ENCODE results near the gene NAT8L. TPM values are rescaled to one million over a fixed set of nuclear protein-coding genes. Genes with fewer than 3 reads are reported as not detected.

Gene NAT8L
- total RNA-seq, 4 donors from 2014 or later, result 0.27 to 1.2 TPM; not detected in 2

DNA sequence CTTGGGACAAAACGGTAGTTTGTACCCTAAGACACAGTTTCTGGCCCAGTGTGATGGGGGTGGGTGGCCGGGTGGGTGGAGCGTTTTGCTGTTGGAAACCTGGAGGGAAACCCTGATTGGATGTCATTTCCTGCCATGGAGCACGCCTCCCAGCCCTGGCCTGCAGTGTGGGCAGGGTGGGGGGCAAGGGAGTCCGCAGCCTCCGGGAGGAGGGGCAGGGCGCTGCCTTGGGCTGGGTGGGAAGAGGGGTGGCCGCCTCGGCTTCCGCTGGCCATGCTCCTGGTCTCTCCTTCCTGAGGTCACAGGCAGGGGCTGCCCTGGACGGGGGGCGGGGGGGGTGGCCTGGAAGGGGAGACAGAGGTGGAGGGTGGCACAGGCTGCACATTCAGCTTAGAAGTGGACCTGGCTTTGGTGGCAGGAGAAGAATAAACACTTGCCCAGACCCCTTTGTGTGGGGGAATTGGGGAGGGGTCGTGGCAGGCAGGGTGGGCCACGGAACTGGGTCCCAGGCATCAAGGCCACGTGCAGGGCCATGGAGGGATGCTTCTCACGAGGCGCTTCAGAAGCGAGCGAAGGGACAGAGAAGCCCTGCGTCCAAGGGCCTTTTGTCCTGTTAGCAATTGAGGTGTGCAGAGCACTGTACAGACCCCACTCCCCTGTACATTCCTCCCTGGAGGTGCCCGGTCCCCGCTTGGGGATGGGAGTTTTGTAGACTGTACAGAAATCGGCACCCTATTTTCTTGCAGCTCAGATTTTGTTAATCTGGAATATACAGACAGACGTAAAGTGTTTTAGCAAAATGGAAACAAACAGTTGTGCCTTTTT is 6.2 kb downstream of the NAT8L start:
- TF ChIP-seq POLR2A (IDR thresholded peaks at IDR 0.05), result no peak
- TF ChIP-seq, protein P1, sequence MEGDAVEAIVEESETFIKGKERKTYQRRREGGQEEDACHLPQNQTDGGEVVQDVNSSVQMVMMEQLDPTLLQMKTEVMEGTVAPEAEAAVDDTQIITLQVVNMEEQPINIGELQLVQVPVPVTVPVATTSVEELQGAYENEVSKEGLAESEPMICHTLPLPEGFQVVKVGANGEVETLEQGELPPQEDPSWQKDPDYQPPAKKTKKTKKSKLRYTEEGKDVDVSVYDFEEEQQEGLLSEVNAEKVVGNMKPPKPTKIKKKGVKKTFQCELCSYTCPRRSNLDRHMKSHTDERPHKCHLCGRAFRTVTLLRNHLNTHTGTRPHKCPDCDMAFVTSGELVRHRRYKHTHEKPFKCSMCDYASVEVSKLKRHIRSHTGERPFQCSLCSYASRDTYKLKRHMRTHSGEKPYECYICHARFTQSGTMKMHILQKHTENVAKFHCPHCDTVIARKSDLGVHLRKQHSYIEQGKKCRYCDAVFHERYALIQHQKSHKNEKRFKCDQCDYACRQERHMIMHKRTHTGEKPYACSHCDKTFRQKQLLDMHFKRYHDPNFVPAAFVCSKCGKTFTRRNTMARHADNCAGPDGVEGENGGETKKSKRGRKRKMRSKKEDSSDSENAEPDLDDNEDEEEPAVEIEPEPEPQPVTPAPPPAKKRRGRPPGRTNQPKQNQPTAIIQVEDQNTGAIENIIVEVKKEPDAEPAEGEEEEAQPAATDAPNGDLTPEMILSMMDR (IDR thresholded peaks at IDR 0.05), result no peak
- Histone ChIP-seq H3K4me1 (no peaks in the 10 kb centered on the region), H3K4me3 (no peak overlapping the region), H3K27me3 (peaks cover 0 to 3% of the 10 kb centered on the region in 2 donors), H3K9me3 (no peaks in the 10 kb centered on the region), H3K36me3 (no peaks in the 10 kb centered on the region), H3K27ac (no peak overlapping the region)
- DNase-seq, result no peak
- intact Hi-C loops (cut with DNase I; ENCODE audit: low total_unique reads), result no loop called here

DNA sequence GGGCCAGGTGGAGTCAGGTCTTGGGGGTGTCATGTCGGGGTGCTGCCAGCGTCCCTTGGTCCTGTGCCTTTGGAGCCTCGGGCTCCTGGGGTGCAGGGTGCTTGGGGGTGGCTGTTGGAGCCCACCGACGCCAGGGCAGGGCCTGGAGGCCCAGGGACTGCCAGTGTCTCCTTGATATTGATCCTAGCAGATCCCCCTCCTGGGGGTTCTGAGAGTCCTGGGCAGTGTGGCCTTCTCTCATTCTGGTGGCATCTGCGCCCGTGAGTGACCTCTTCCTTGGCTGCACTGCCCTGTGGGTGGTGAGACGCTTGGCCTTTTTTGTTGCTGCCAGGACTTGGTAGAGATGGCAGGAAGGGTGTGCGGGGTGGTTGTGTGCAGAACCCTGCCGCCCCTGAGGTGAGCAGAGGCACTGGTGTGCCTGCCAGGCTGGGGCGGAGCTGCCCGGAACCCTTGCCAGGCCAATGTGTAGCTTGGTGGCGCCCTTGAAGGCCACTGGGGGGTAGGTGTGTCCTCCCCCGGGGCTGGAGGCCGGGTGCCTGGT is 7.0 kb downstream of the NAT8L start:
- intact Hi-C loops (cut with DNase I; ENCODE audit: low total_unique reads), result no loop called here
- Histone ChIP-seq H3K27ac (no peak overlapping the region), H3K36me3 (no peaks in the 10 kb centered on the region), H3K9me3 (no peaks in the 10 kb centered on the region), H3K27me3 (no peaks in the 10 kb centered on the region), H3K4me3 (no peak overlapping the region), H3K4me1 (no peaks in the 10 kb centered on the region)
- DNase-seq, result no peak
- TF ChIP-seq, protein P1 (IDR thresholded peaks at IDR 0.05), result no peak
- TF ChIP-seq POLR2A (IDR thresholded peaks at IDR 0.05), result no peak

DNA sequence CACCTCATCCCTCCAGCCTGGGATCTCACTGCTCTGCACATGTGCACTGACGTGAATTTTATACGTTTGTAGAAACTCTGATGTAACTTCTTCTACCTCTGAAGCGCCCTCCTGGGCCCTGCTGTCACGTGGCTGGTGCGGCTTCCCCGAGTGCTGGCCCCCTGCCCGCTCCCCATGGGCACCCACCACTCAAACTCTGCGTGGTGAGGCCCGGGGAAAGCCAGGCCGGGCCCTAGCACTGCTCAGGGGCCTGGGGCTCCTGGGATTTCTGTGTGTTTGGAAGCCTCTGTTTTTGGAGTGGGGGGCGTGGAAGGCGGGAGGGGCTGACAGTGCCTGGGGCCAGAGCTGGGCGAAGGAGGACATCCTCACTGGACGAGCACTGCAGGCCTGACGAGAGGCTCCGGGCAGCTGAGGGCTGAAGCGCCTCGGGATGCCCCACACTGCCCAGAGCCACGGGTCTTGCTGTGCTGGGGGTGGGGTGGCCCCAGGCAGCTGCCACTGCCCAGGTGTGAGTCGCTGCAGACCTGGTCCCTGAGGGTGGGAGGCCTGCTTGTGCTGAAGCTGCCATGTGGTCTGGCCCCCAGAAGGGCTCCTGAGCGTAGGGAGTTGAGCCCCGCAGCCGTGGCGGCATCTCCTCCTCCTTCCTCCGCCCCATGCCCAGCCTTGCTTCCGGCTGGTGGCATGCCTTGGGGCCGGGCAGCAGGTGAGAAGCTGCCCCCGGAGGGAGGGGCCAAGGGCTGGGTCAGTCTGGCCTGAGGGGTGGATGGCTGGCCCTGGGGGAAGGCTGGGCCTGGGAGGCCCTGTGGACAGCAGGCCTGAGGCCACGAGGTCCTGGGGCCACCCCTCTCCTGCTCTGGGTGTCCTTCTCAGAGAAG is 7.7 kb downstream of the NAT8L start:
- TF ChIP-seq, protein P1 (IDR thresholded peaks at IDR 0.05), result no peak
- TF ChIP-seq POLR2A (IDR thresholded peaks at IDR 0.05), result no peak
- DNase-seq, result no peak
- no peaks in the 10 kb centered on the region for H3K27me3 ChIP-seq
- no peaks in the 10 kb centered on the region for H3K9me3 ChIP-seq
- no peak overlapping the region for H3K27ac ChIP-seq
- no peak overlapping the region for H3K4me3 ChIP-seq
- no peaks in the 10 kb centered on the region for H3K36me3 ChIP-seq
- intact Hi-C loops (cut with DNase I; ENCODE audit: low total_unique reads), result no loop called here
- H3K4me1 ChIP-seq, result no peaks in the 10 kb centered on the region

DNA sequence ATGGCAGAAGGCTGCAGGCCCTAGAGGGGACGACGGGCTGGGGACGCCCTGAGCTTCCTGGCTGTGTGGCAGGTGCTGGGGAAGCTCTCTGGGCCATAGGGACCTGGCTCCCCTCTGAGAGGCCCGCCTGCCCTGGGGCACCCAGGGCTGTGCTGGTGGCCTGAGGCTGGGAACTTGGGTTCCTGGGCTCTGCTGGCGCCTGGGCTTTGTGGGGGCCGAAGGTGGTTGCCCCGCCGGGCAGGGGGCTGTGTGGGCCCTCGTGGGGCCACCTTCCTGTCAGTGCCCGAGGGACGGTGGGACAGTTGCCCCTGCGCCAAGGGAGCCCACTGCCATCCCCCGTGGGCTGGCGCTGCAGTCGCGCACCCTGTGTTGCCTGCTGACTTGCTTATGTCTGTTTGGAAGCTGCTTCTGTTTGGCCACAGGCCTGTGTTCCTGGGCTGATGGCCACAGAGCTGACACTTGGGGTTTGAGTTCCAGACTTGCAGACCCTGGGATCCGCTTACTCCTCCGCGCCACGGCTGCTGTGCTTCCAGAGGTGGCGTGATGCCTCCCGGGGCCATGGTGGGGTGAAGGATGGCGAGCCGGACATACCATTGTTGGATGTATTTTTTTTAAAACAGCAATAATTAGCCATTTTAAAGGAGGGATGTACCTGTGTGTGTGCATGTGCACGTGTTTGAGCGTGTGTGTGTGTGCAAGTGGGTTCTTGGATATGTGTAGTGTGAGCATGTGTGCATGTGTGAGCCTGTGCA is 8.5 kb downstream of the NAT8L start:
- H3K27ac ChIP-seq, result no peak overlapping the region
- no peaks in the 10 kb centered on the region for H3K27me3 ChIP-seq
- H3K36me3 ChIP-seq, result no peaks in the 10 kb centered on the region
- no peak for DNase-seq
- TF ChIP-seq, protein P1 (IDR thresholded peaks at IDR 0.05), result no peak
- no peak for TF ChIP-seq POLR2A (IDR thresholded peaks at IDR 0.05)
- intact Hi-C loops (cut with DNase I; ENCODE audit: low total_unique reads), result no loop called here
- H3K4me1 ChIP-seq, result no peaks in the 10 kb centered on the region
- H3K9me3 ChIP-seq, result no peaks in the 10 kb centered on the region
- no peak overlapping the region for H3K4me3 ChIP-seq
